Measurements from ENCODE around the gene FNDC3A.

The FNDC3A gene

DNA sequence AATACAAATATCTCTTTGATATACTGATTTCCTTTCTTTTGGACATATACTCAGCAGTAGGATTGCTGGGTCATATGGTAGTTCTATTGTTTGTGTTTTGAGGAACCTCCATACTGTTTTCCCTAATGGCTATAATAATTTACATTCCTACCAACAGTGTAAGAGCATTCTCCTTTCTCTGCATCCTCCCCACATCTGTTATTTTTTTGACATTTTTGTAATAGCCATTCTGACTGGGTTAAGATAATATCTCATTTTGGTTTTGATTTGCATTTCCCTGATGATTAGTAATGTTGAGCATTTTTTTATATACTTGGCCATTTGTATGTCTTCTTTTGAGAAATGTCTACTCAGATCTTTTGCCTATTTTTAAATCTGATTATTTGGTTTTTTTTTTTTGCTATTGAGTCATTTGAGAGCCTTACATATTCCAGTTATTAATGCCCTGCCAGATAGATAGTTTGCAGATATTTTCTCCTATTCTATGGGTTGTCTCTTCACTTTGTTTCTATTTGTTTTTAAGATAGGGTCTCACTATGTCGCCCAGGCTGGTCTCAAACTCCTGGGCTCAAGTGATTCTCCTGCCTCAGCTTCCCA, 95.7 kb downstream of the FNDC3A start:
- no peak overlapping the region for H3K4me3 ChIP-seq (ENCODE audit: control insufficient read depth, low read depth, low read length)
- no peak for DNase-seq (ENCODE audit: low read depth)
- no peak for TF ChIP-seq CTCF (conservative IDR thresholded peaks at IDR 0.05; ENCODE audit: control insufficient read depth, insufficient read depth, low read depth, low read length)

DNA sequence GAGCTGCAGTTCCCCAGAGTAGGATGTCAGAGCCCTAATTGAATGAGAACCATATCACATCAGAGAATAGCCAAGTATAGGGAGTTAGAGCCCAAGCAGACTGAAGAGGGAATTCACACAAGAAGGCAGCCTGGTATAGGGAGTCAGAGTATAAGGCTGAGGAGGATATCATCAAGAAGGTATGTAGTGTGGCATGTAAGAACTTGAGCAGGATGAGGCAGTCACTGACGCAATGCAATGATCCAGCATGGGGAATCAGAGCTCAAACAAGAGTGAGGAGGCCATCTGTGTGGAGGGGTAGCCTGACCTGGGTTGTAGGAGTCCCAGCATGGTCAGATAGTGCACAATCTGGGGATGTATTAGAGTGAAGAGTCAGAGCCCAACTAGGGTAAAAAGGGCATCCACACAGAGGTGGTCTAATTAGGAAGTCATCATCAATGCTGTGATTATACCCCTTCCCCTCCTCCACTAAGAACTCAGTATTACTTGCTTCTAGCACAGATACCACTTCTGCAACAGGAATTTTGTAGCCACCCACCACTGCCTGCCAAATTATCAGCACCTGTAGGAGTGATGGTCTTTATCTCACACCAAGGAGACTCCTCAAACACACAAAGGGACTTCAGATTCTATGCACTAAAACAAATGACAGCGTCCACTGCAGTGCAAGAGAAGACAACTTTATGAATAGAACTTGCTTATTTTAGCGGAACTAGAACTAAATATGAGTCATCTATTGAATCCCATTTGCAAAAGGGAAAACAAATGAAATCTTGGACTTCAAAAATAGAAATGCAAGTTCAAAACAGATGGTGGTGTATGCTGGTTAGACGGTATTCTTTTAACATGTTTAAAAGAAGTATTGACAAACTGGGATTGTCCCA, 107.2 kb downstream of the FNDC3A start:
- peak; percentile 84 for DNase-seq (ENCODE audit: low read depth)

GRCh38 chr13:49084961-49085360, 109.2 kb downstream of the FNDC3A start:
- TF ChIP-seq CTCF (conservative IDR thresholded peaks at IDR 0.05; ENCODE audit: control insufficient read depth, insufficient read depth, low read depth, low read length): no peak
- DNase-seq (ENCODE audit: low read depth): no peak
- H3K4me3 ChIP-seq (ENCODE audit: control insufficient read depth, low read depth, low read length): no peak overlapping the region

More for the DNA sequence above, 107.2 kb downstream of the FNDC3A start:
- H3K4me3 ChIP-seq (ENCODE audit: control insufficient read depth, low read depth, low read length): no peak overlapping the region
- TF ChIP-seq CTCF (conservative IDR thresholded peaks at IDR 0.05; ENCODE audit: control insufficient read depth, insufficient read depth, low read depth, low read length): no peak

GRCh38 chr13:49086722-49087121, 111.0 kb downstream of the FNDC3A start:
- DNase-seq (ENCODE audit: low read depth): peak; percentile 83
- H3K4me3 ChIP-seq (ENCODE audit: control insufficient read depth, low read depth, low read length): no peak overlapping the region
- TF ChIP-seq CTCF (conservative IDR thresholded peaks at IDR 0.05; ENCODE audit: control insufficient read depth, insufficient read depth, low read depth, low read length): no peak

DNA sequence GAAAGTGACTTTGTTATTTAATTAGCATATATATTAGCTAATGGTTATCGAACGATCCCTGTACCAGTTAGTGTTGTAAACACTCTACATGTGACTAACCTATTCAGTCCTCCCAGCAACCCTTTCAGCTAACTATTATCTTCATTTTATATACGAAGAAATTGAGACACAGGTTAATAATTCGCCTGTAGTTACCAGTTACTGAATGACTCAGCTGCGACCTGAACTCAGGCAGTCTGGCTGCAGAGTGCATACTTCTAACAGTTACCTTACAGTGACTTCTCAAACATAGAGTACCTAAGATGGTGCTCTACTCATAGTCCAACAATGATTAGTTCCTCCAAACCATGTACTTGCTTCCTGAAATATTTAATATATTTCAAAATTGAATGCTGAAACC, 117.7 kb downstream of the FNDC3A start:
- no peak for DNase-seq (ENCODE audit: low read depth)
- no peak for TF ChIP-seq CTCF (conservative IDR thresholded peaks at IDR 0.05; ENCODE audit: control insufficient read depth, insufficient read depth, low read depth, low read length)
- H3K4me3 ChIP-seq (ENCODE audit: control insufficient read depth, low read depth, low read length): no peak overlapping the region

GRCh38 chr13:49097374-49097773, 121.7 kb downstream of the FNDC3A start:
- no peak overlapping the region for H3K4me3 ChIP-seq (ENCODE audit: control insufficient read depth, low read depth, low read length)
- TF ChIP-seq CTCF (conservative IDR thresholded peaks at IDR 0.05; ENCODE audit: control insufficient read depth, insufficient read depth, low read depth, low read length): no peak
- DNase-seq (ENCODE audit: low read depth): peak; percentile 97
